WERI-Rb-1 (cell line): ENCODE results near the gene SLC41A3.
"Not testable (repeated sequence)": the region's sequence is repeated elsewhere in the genome, so short reads cannot be mapped to it uniquely, and the experiment has no call there.

Experiments used
- DNase-seq: peaks from one replicate; pipeline ENCODE4 v3.0.0-alpha.2; 2020
- H3K27ac ChIP-seq: fragments of 250-450 bp; sonication (Bioruptor Pico); 2 replicates; pipeline ENCODE4 v1.5.1; 2020; ENCODE audit warnings: mild to moderate bottlenecking, moderate library complexity
- H3K27me3 ChIP-seq: fragments of 250-450 bp; sonication (Bioruptor Pico); 2 replicates; pipeline ENCODE4 v1.5.1; 2021; ENCODE audit warnings: mild to moderate bottlenecking, low read depth, moderate library complexity; ENCODE audit not compliant: insufficient read depth, severe bottlenecking
- H3K36me3 ChIP-seq: fragments of 250-450 bp; sonication (Bioruptor Pico); 2 replicates; pipeline ENCODE4 v1.5.1; 2020; ENCODE audit warnings: mild to moderate bottlenecking, moderate library complexity
- H3K4me3 ChIP-seq: 2 replicates; pipeline ENCODE4 v1.5.1; 2011; ENCODE audit warnings: low read depth, mild to moderate bottlenecking, control low read depth, low read length
- H3K9me3 ChIP-seq: fragments of 250-450 bp; sonication (Bioruptor Pico); 2 replicates; pipeline ENCODE4 v1.5.1; 2021; ENCODE audit warnings: mild to moderate bottlenecking, moderate library complexity; ENCODE audit not compliant: severe bottlenecking
- TF ChIP-seq, protein P1 (sequence below): IDR thresholded peaks from 2 replicates; pipeline ENCODE4 v1.5.1; 2011; ENCODE audit warnings: low read depth, mild to moderate bottlenecking, control low read depth, inconsistent platforms, low read length

SLC41A3 gene

DNA sequence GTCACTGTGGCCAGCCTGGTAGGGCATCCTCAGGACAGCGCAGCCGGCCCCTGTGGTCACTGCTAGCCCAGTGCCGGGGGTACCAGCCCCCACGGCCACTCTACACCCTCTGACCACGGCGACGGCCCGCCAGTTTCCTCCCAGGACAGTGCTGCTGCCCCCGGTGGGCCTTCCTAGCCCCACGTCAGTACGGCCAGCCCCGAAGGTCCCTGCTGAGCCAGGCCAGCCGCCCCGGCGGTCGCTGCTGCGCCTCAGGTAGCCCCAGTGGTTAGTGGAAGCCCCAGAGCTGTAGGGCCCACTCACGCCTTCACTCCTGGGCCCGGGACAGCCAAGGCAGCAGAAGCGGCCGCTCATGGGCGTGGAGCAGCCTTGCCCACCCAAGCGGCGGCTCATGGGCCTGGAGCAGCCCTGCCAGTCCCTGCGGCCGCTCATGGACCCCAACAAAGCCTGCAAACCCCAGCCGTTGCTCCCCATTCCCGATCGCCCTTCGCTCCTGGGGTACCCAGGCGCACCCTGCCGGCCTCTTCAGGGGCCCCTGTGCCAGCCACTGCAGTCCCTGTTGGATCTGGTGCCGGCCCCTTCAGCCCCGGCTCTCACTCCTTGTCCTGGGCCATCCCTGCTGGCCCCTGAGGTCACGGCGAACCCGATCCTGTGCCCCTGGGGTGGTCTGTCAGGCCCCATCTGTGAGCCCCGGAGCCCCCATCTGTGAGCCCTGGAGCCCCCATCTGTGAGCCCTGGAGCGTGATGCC is 124.4 kb downstream of the SLC41A3 start:
- no peak for DNase-seq
- no peak overlapping the region for H3K4me3 ChIP-seq
- no peaks in the 10 kb centered on the region for H3K27me3 ChIP-seq
- no peaks in the 10 kb centered on the region for H3K36me3 ChIP-seq
- H3K9me3 ChIP-seq, result no peaks in the 10 kb centered on the region
- H3K27ac ChIP-seq, result no peak overlapping the region
- TF ChIP-seq, protein P1, sequence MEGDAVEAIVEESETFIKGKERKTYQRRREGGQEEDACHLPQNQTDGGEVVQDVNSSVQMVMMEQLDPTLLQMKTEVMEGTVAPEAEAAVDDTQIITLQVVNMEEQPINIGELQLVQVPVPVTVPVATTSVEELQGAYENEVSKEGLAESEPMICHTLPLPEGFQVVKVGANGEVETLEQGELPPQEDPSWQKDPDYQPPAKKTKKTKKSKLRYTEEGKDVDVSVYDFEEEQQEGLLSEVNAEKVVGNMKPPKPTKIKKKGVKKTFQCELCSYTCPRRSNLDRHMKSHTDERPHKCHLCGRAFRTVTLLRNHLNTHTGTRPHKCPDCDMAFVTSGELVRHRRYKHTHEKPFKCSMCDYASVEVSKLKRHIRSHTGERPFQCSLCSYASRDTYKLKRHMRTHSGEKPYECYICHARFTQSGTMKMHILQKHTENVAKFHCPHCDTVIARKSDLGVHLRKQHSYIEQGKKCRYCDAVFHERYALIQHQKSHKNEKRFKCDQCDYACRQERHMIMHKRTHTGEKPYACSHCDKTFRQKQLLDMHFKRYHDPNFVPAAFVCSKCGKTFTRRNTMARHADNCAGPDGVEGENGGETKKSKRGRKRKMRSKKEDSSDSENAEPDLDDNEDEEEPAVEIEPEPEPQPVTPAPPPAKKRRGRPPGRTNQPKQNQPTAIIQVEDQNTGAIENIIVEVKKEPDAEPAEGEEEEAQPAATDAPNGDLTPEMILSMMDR, result 0 out of 2 replicates have a peak, but pooled peaks have one; percentile 4

DNA sequence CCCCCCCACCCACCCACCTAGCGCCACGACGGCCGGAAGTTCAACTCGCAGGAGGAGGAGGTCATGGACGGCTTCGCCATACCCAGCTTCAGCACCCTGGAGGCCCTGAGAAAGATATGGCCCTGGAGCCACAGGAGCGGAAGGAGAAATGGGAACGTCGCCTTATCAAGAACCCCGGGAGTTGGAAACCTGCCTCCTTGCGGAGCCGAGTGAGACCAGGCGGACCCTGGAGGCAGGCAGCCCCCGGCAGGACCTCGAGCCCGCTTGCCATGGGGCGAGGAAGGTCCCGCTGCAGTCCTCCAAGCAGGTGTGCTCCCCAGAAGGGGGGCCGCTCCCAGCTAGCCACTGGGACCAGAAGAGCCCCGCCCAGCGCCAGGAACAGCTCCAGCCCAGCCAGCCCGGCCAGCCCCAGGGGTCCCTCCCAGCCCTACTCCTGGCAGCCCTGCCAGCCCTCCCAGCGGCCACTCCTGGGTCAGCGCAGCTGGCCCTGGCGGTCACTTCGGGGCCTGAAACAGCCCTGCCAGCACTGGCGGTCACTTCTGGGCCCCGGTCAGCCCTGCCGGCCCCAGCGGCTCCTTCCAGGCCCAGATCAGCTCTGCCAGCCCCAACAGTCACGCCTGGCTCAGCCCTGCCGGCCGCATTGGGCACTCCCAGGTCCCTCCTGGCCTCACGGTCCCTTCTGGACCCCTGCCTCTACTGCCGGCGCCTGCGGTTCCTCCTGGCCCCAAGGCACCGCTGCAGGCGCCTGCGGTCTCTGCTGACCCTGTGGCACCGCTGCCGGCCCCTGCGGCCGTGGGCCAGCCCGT is 125.2 kb downstream of the SLC41A3 start:
- no peak for DNase-seq
- no peak overlapping the region for H3K4me3 ChIP-seq

DNA sequence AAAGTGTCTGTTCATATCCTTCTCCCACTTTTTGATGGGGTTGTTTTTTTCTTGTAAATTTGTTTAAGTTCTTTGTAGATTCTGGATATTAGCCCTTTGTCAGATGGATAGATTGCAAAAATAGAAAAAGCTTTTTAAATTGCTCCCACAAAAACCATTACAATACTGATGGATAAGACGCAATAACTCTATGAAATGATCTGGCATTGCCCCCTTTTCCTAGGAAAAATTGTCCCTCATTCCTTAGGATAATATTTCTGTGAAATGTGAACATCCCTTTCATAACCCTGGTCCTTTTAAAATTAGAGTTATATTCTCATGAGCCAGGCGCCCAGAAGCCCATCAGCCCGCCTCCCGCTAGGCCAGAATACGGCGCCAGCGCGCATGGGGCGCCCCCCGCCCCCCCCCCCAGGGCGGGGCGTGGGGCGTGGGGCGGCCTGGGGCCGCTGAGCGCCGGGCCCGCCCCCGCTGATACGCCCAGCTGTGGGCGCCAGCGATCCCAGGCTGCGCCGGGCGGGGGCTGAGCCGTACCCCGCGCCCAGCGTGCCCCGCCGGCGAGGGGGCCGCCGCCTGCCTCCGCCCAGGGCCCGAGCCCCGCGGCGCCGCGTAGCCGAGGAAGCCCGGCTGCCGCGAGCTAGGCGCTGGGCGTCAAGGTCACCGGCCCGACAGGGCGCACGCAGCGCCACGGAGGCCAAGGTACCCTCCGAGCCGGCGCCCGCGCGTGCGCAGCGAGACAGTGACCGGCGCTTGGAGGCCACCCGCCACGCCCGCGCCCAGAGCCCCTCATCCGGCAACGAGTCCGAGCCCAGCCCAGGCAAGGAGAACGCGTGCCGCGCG is 126.0 kb downstream of the SLC41A3 start:
- Histone ChIP-seq H3K27ac (no peak overlapping the region), H3K4me3 (no peak overlapping the region), H3K36me3 (no peaks in the 10 kb centered on the region), H3K9me3 (no peaks in the 10 kb centered on the region), H3K27me3 (no peaks in the 10 kb centered on the region)
- TF ChIP-seq, protein P1, result no peak
- no peak for DNase-seq

More for the DNA sequence above, 125.2 kb downstream of the SLC41A3 start:
- Histone ChIP-seq H3K9me3 (no peaks in the 10 kb centered on the region), H3K27me3 (no peaks in the 10 kb centered on the region), H3K36me3 (no peaks in the 10 kb centered on the region), H3K27ac (no peak overlapping the region)
- TF ChIP-seq, protein P1, result no peak

DNA sequence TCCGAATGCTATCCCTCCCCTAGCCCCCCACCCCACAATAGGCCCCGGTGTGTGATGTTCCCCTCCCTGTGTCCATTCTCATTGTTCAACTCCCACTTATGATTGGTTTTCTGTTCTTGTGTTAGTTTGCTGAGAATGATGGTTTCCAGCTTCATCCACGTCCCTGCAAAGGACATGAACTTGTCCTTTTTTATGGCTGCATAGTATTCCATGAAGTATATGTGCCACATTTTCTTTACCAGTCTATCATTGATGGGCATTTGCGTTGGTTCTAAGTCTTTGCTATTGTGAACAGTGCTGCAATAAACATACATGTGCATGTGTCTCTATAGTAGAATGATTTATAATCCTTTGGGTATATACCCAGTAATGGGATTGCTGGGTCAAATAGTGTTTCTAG is 126.9 kb downstream of the SLC41A3 start:
- not testable (repeated sequence) for H3K36me3 ChIP-seq, H3K27me3 ChIP-seq, DNase-seq, H3K4me3 ChIP-seq, H3K27ac ChIP-seq, H3K9me3 ChIP-seq
